HFFc6 (cell line): ENCODE measurements around the gene ITPRID1. TPM values are rescaled to one million over a fixed set of nuclear protein-coding genes. Genes with fewer than 3 reads are reported as not detected.

Source experiments
- DNase-seq: peaks from one replicate; pipeline ENCODE4 v3.0.0-alpha.2; 2018
- H3K27ac Mint-ChIP-seq: 2 replicates; pipeline ENCODE4 v1.8.0; 2020; ENCODE audit warnings: mild to moderate bottlenecking, mixed read lengths
- H3K27me3 Mint-ChIP-seq: 2 replicates; pipeline ENCODE4 v1.8.0; 2021; ENCODE audit warnings: mild to moderate bottlenecking, moderate library complexity, mixed read lengths; ENCODE audit not compliant: insufficient read depth
- H3K36me3 Mint-ChIP-seq: 2 replicates; pipeline ENCODE4 v1.8.0; 2021; ENCODE audit warnings: low read depth, mixed read lengths
- H3K4me1 Mint-ChIP-seq: 2 replicates; pipeline ENCODE4 v1.8.0; 2020; ENCODE audit warnings: low read depth, mixed read lengths
- H3K4me3 Mint-ChIP-seq: 2 replicates; pipeline ENCODE4 v1.8.0; 2020; ENCODE audit warnings: mild to moderate bottlenecking, moderate library complexity, mixed read lengths
- H3K9me3 Mint-ChIP-seq: 2 replicates; pipeline ENCODE4 v1.8.0; 2020; ENCODE audit warnings: mild to moderate bottlenecking, mixed read lengths
- CTCF ChIP-seq: fragments of 200-600 bp; sonication (generic); IDR thresholded peaks from 2 replicates; pipeline ENCODE4 v1.5.0; 2021; ENCODE audit warnings: antibody characterized with exemption, mild to moderate bottlenecking
- total RNA-seq, 6 experiments: library from RNA; stranded (reverse); fragmentation: NEBNext Ultra II Directional; extraction: Animal tissue kit (Norgen Biotek cat#: 25700); gene quantifications; 2 replicates in 1 of 6; 3 replicates in 5 of 6; pipeline ENCODE4 v1.2.3, GENCODE V29; 2021

ITPRID1 gene
- total RNA-seq, 6 experiments from 2014 or later, result not detected

- Mint-ChIP-seq H3K4me1 (no peaks in the 10 kb centered on the region), H3K4me3 (no peak overlapping the region), H3K36me3 (no peaks in the 10 kb centered on the region; the same call in 1 of the 2 replicates), H3K27me3 (no peaks in the 10 kb centered on the region), H3K27ac (no peak overlapping the region), H3K9me3 (peaks cover 29% of the 10 kb centered on the region)
- no peak for TF ChIP-seq CTCF
- no peak for DNase-seq
These were observed 69.6 kb downstream of the ITPRID1 start for GRCh38 chr7:31583526-31583925.

- no peak overlapping the region for H3K27ac Mint-ChIP-seq
- H3K27me3 Mint-ChIP-seq, result no peaks in the 10 kb centered on the region
- H3K4me3 Mint-ChIP-seq, result no peak overlapping the region
- DNase-seq, result no peak
- no peaks in the 10 kb centered on the region for H3K4me1 Mint-ChIP-seq
- peaks cover 25% of the 10 kb centered on the region for H3K9me3 Mint-ChIP-seq
- TF ChIP-seq CTCF, result no peak
- H3K36me3 Mint-ChIP-seq, result no peaks in the 10 kb centered on the region; the same call in 1 of the 2 replicates
These were observed 70.1 kb downstream of the ITPRID1 start for GRCh38 chr7:31583942-31584341.

- H3K36me3 Mint-ChIP-seq, result no peaks in the 10 kb centered on the region
- H3K9me3 Mint-ChIP-seq, result peaks cover 15% of the 10 kb centered on the region
- no peak overlapping the region for H3K4me3 Mint-ChIP-seq
- H3K27ac Mint-ChIP-seq, result no peak overlapping the region
- no peaks in the 10 kb centered on the region for H3K4me1 Mint-ChIP-seq
- no peak for TF ChIP-seq CTCF
- no peak for DNase-seq
- H3K27me3 Mint-ChIP-seq, result no peaks in the 10 kb centered on the region
These were observed 81.5 kb downstream of the ITPRID1 start for GRCh38 chr7:31595390-31595789.

GRCh38 chr7:31602041-31602625 lies 88.2 kb downstream of the ITPRID1 start:
- no peak overlapping the region for H3K27ac Mint-ChIP-seq
- H3K4me3 Mint-ChIP-seq, result no peak overlapping the region
- H3K4me1 Mint-ChIP-seq, result no peaks in the 10 kb centered on the region
- H3K36me3 Mint-ChIP-seq, result no peaks in the 10 kb centered on the region
- H3K9me3 Mint-ChIP-seq, result peaks cover 27% of the 10 kb centered on the region
- no peak for DNase-seq
- TF ChIP-seq CTCF, result no peak
- H3K27me3 Mint-ChIP-seq, result no peaks in the 10 kb centered on the region

- Mint-ChIP-seq H3K36me3 (no peaks in the 10 kb centered on the region), H3K27ac (no peak overlapping the region), H3K4me1 (no peaks in the 10 kb centered on the region), H3K9me3 (peaks cover 33% of the 10 kb centered on the region), H3K4me3 (no peak overlapping the region), H3K27me3 (no peaks in the 10 kb centered on the region)
- no peak for TF ChIP-seq CTCF
- DNase-seq, result no peak
These were observed 89.2 kb downstream of the ITPRID1 start for GRCh38 chr7:31603046-31603445.

GRCh38 chr7:31613604-31614003 lies 99.7 kb downstream of the ITPRID1 start:
- no peak for TF ChIP-seq CTCF
- no peak overlapping the region for H3K27ac Mint-ChIP-seq
- H3K4me3 Mint-ChIP-seq, result no peak overlapping the region
- H3K9me3 Mint-ChIP-seq, result peaks cover 26% of the 10 kb centered on the region
- no peaks in the 10 kb centered on the region for H3K36me3 Mint-ChIP-seq
- H3K27me3 Mint-ChIP-seq, result no peaks in the 10 kb centered on the region
- DNase-seq, result no peak
- no peaks in the 10 kb centered on the region for H3K4me1 Mint-ChIP-seq
